Adrenal gland (tissue), 12 donors: ENCODE measurements around the gene CD2AP. TPM values are rescaled to one million over a fixed set of nuclear protein-coding genes. Genes with fewer than 3 reads are reported as not detected.

Experiments used
- DNase-seq, 7 donors: peaks; one replicate each; pipeline ENCODE4 v3.0.0-alpha.2; 2019 to 2020
- H3K27ac ChIP-seq, 5 donors: fragments of 200-600 bp; sonication (generic) in 4 of 5; 1 replicate in 3 of 5; 2 replicates in 2 of 5; pipeline versions ENCODE4 v1.5.1 to v1.8.0; 2016 to 2020; ENCODE audit warnings: mild to moderate bottlenecking in 1 of 5
- H3K27me3 ChIP-seq: fragments of 200-600 bp; 2 replicates; pipeline ENCODE4 v1.8.0; 2021
- H3K36me3 ChIP-seq, 2 donors: fragments of 200-600 bp; replicated peaks in 1 of 2; 1 replicate in 1 of 2; 2 replicates in 1 of 2; pipeline versions ENCODE4 v1.5.1 to v1.8.0; 2018 to 2022
- H3K4me1 ChIP-seq, 2 donors: fragments of 200-600 bp; replicated peaks in 1 of 2; 1 replicate in 1 of 2; 2 replicates in 1 of 2; pipeline versions ENCODE4 v1.5.1 to v1.8.0; 2018 to 2021
- H3K4me3 ChIP-seq, 4 donors: fragments of 200-600 bp; sonication (generic) in 3 of 4; one replicate each; pipeline ENCODE4 v1.5.1; 2016 to 2018
- H3K9me3 ChIP-seq, 3 donors: fragments of 200-600 bp; sonication (generic) in 1 of 3; replicated peaks in 1 of 3; 1 replicate in 2 of 3; 2 replicates in 1 of 3; pipeline versions ENCODE4 v1.5.1 to v1.8.0; 2016 to 2021
- CTCF ChIP-seq, 6 experiments: fragments of 450-650 bp in 4 of 6; fragments of 200-600 bp in 2 of 6; sonication (generic) in 1 of 6; IDR thresholded peaks; 1 replicate in 5 of 6; 2 replicates in 1 of 6; pipeline versions ENCODE4 v1.5.1 to v1.8.0; 2016 to 2021; ENCODE audit warnings: antibody characterized with exemption in 6 of 6, mild to moderate bottlenecking in 2 of 6, moderate library complexity in 1 of 6
- POLR2A ChIP-seq, 2 donors: fragments of 450-650 bp; IDR thresholded peaks; one replicate each; pipeline ENCODE4 v1.6.1; 2017; ENCODE audit warnings: antibody characterized with exemption in 2 of 2, mild to moderate bottlenecking in 2 of 2, moderate library complexity in 1 of 2
- WGBS, 4 donors: extraction: QIAGEN DNeasy Blood & Tissue Kit in 2 of 4; methylation state at CpG; one replicate each; pipeline versions ENCODE4 v1.1.5 to v1.1.7; 2013 to 2017; 5-methylcytosine and 5-hydroxymethylcytosine counted together
- intact Hi-C, 2 donors: fragments of 100-400 bp; cut with DNase I; formaldehyde crosslinking; loops; one replicate each; pipeline versions ENCODE4 v1.14.1 to v1.15.0; 2022 to 2023
- polyA plus RNA-seq, 3 donors: library from polyadenylated mRNA; stranded (reverse); fragments of 200-250 nt in 2 of 3; fragments of 350-450 nt in 1 of 3; fragmentation: Illumina TruSeq in 1 of 3; extraction: RNeasy Lipid Tissue Mini Kit (QIAGEN cat#74804) in 1 of 3; gene quantifications; one replicate each; pipeline ENCODE4 v1.2.3, GENCODE V29; 2013 to 2014
- total RNA-seq, 9 donors: library from RNA; depleted of rRNA in 4 of 9; stranded (reverse); fragments of >200 nt in 4 of 9; fragments of 120-200 nt in 1 of 9; fragmentation: NEBNext Ultra II Directional in 1 of 9; extraction: Animal tissue kit (Norgen Biotek cat#: 25700) in 1 of 9; gene quantifications; one replicate each; pipeline versions ENCODE4 v1.1.0 to v1.2.4, GENCODE V29; 2013 to 2023
- donor health status: healthy with polysubstance abuse.
- donor health status: Bipolar disorder and iron deficiency.
- donor health status: DM: yes; HTN: yes; CAD: no.
- donor health status: DM: no; HTN: no; CAD: no.
- donor health status: DM: no; HTN: no; CAD: no.
- donor health status: DM: yes; HTN: yes; CAD: no.

The CD2AP gene
- total and polyA plus RNA-seq, 12 donors: 5.3 to 29.6 (median 20.2) TPM

- no peaks in the 10 kb centered on the region for H3K27me3 ChIP-seq
- TF ChIP-seq POLR2A (IDR thresholded peaks at IDR 0.05) (no peak), CTCF (IDR thresholded peaks at IDR 0.05) (no peak)
- peaks cover 0 to 27% of the 10 kb centered on the region in 2 donors for H3K4me1 ChIP-seq
- H3K9me3 ChIP-seq: peaks cover 0 to 10% (median 0%) of the 10 kb centered on the region in 3 donors
- no peak overlapping the region for H3K4me3 ChIP-seq
- H3K27ac ChIP-seq: no peak overlapping the region
- no peak for DNase-seq
- 92 to 100% (median 97%) methylated on average over 2 of the region's 2 CpGs for WGBS, 4 donors
- intact Hi-C loops: no loop called here
- H3K36me3 ChIP-seq: no peaks in the 10 kb centered on the region
These were observed 14.8 kb downstream of the CD2AP start for GRCh38 chr6:47492355-47492754.

GRCh38 chr6:47495207-47495606, 17.6 kb downstream of the CD2AP start:
- no peak for TF ChIP-seq POLR2A (IDR thresholded peaks at IDR 0.05)
- TF ChIP-seq CTCF (IDR thresholded peaks at IDR 0.05): no peak
- peaks cover 0 to 22% of the 10 kb centered on the region in 2 donors for H3K4me1 ChIP-seq
- H3K9me3 ChIP-seq: peaks cover 0 to 9% (median 0%) of the 10 kb centered on the region in 3 donors
- WGBS, 4 donors: 95 to 97% (median 96%) methylated on average over 8 of the region's 8 CpGs
- no peak for DNase-seq
- H3K27me3 ChIP-seq: no peaks in the 10 kb centered on the region
- H3K36me3 ChIP-seq: no peaks in the 10 kb centered on the region
- no peak overlapping the region for H3K27ac ChIP-seq
- intact Hi-C loops: no loop called here
- H3K4me3 ChIP-seq: no peak overlapping the region

GRCh38 chr6:47495954-47496545, 18.5 kb downstream of the CD2AP start:
- Histone ChIP-seq H3K27me3 (no peaks in the 10 kb centered on the region), H3K4me1 (peaks cover 0 to 17% of the 10 kb centered on the region in 2 donors), H3K9me3 (peaks cover 0 to 5% (median 0%) of the 10 kb centered on the region in 3 donors), H3K4me3 (no peak overlapping the region), H3K36me3 (no peaks in the 10 kb centered on the region), H3K27ac (no peak overlapping the region)
- TF ChIP-seq POLR2A (IDR thresholded peaks at IDR 0.05): no peak
- TF ChIP-seq CTCF (IDR thresholded peaks at IDR 0.05): no peak
- WGBS, 4 donors: 34 to 57% (median 36%) methylated on average over 2 of the region's 2 CpGs
- intact Hi-C loops: no loop called here
- DNase-seq: no peak

GRCh38 chr6:47496935-47497579, 19.5 kb downstream of the CD2AP start:
- no peaks in the 10 kb centered on the region for H3K27me3 ChIP-seq
- H3K36me3 ChIP-seq: no peaks in the 10 kb centered on the region
- H3K4me3 ChIP-seq: no peak overlapping the region
- 71 to 79% (median 78%) methylated on average over 8 of the region's 8 CpGs for WGBS, 4 donors
- TF ChIP-seq CTCF (IDR thresholded peaks at IDR 0.05): no peak
- TF ChIP-seq POLR2A (IDR thresholded peaks at IDR 0.05): no peak
- H3K4me1 ChIP-seq: peaks cover 0 to 27% of the 10 kb centered on the region in 2 donors
- intact Hi-C loops: no loop called here
- peaks cover 0 to 5% (median 0%) of the 10 kb centered on the region in 3 donors for H3K9me3 ChIP-seq
- DNase-seq: no peak
- no peak overlapping the region for H3K27ac ChIP-seq
